Posterior vena cava (tissue), 2 donors: ENCODE results near the gene C2CD5. TPM values are rescaled to one million over a fixed set of nuclear protein-coding genes. Genes with fewer than 3 reads are reported as not detected.

Experiments
- DNase-seq: peaks from one replicate; pipeline ENCODE4 v3.0.0-alpha.2; 2020; ENCODE audit warnings: low spot score
- intact Hi-C, 2 donors: fragments of 100-400 bp; cut with DNase I; formaldehyde crosslinking; loops; one replicate each; pipeline versions ENCODE4 v1.14.1 to v1.14.2; 2022 to 2023
- total RNA-seq, 2 donors: library from RNA; stranded (reverse); fragmentation: NEBNext Ultra II Directional; extraction: Animal tissue kit (Norgen Biotek cat#: 25700); gene quantifications; one replicate each; pipeline ENCODE4 v1.2.1, GENCODE V29; 2021
- donor health status: DM: yes; HTN: yes; CAD: no.
- donor health status: DM: yes; HTN: yes; CAD: no.

Gene C2CD5
- total RNA-seq, 2 donors from 2014 or later = 31.0 to 34.7 TPM

DNA sequence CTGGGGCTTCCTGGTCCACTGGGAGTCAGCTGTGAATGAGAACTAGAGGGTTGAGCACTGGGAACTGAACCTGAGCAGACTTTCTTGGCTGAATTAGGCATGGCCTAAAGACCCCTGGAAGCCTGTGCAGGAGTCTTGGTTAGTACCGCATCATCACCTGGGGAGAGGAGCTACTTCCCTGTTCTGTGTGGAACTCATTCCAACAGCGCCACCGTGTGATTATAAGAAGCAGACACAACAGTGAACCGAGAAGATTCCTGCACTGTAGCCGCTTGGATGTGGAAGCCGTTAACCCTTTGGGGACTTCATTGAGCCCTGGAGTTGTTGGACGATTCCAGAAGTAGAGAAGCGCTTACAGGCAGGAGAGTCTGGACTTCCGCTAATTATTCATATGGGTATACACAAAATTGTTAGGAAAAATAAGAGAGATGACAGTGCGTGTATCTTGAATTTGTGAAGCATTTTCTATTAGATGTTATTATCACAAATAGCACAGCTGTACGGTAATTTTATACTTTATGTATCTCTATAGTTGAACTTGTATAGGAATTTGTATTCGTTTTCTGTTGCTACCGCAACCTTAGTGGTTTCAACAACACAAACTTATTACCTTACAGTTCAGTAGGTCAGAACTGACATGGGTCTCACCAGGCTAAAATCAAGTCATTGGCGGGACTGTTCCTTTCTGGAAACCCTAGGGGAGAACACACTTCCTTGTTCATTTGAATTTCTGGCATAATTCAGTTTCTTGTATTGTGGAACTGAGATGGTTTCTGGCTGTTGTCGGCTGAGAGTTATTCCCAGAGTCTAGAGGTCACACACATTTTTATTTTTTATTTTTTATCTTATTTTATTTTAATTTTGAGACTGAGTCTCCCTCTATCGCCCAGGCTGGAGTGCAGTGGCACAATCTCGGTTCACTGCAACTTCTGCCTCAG lies 100.7 kb downstream of the C2CD5 start:
- intact Hi-C loops = loop anchor here (5.0 to 10.0 kb wide), 3 partner anchors 106 to 361 kb away; no protein-coding TSS in a partner anchor
- DNase-seq = peak; percentile 66

DNA sequence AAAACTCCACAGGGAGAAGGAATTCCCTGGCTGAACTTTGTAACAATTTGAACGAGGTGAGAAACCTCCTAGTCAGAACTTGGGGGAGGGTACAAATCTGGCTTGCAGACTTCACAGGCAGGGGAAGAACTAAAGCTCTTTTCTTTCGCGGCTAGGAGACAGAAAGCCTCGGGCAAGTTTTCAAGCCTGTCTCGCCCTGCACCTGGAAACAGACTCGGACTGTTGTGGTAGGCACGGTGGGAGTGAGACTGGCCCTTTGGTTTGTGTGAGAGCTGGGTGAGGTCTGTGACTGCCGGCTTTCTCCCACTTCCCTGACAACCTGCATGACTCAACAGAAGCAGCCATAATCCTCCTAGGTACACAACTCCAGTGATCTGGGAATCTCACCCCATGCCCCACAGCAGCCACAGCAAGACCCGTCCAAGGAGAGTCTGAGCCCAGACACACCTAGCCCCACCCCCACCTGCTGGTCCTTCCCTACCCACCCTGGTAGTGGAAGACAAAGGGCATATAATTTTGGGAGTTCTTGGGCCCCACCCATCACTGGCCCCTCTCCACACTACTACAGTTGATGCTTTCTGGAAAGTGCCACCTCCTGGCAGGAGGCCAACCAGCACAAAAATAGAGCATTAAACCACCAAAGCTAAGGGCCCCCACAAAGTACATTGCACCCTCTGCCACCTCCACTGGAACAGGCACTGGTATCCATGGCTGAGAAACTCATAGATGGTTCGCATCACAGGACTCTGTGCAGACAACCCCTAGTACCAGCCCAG lies 107.1 kb downstream of the C2CD5 start:
- peak; percentile 59 for DNase-seq
- intact Hi-C loops = no loop called here

DNA sequence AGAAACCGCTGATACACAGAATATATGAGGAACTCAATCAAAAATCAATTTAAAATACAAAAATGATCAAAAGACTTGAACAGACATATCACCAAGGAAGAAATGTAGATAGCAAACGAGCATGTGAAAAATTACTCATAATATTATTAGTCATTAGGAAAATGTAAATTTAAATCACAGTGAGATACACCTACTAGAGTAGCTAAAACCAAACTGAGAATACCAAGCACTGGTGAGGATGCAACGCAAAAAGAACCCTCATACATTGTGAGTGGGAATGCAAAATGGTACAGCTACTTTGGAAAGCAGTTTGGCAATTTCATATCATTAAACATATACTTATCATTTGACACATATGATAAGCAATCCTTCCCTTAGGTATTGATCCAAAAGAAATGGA lies 108.8 kb downstream of the C2CD5 start:
- DNase-seq = no peak
- intact Hi-C loops = no loop called here

DNA sequence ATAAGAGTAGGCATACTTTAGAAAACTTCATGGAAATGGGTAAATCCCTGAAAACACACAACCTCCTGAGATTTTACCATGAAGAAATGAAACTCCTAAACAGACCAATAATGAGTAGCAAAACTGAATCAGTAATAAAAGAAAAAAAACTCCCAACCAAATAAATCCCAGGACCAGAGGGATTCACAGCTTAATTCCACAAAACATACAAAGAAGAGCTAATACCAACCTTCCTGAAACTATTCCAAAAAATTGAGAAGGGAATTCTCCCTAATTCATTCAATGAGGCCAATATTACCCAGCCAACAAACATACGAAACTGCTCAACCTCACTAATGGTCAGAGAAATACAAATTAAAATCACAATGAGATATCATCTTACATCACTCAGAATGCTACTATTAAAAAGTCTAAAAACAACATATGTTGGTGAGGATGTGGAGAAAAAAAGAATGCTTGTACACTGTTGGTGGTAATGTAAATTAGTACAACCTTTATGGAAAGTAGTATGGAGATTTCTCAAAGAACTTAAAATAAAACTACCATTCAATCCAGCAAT lies 112.6 kb downstream of the C2CD5 start:
- no peak for DNase-seq
- intact Hi-C loops = no loop called here

DNA sequence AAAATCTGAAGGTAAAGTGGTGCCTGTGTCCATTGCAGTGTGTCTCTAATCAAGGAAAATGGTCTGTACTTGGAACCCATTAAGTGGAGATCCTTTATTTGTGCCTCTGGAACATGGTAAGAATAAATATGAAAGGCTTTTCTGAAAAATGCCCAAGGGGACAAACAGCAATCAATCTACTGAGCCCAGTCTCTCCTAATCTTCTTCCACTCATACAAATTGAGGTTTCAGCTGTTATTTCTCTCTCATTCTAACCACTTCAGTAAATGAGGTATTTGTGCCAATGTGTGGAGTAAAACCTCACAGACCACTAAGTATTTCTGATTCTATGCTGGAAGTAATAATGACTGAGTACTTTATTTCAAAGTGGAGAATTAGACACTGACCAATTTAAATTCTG lies 127.5 kb downstream of the C2CD5 start:
- DNase-seq = no peak

DNA sequence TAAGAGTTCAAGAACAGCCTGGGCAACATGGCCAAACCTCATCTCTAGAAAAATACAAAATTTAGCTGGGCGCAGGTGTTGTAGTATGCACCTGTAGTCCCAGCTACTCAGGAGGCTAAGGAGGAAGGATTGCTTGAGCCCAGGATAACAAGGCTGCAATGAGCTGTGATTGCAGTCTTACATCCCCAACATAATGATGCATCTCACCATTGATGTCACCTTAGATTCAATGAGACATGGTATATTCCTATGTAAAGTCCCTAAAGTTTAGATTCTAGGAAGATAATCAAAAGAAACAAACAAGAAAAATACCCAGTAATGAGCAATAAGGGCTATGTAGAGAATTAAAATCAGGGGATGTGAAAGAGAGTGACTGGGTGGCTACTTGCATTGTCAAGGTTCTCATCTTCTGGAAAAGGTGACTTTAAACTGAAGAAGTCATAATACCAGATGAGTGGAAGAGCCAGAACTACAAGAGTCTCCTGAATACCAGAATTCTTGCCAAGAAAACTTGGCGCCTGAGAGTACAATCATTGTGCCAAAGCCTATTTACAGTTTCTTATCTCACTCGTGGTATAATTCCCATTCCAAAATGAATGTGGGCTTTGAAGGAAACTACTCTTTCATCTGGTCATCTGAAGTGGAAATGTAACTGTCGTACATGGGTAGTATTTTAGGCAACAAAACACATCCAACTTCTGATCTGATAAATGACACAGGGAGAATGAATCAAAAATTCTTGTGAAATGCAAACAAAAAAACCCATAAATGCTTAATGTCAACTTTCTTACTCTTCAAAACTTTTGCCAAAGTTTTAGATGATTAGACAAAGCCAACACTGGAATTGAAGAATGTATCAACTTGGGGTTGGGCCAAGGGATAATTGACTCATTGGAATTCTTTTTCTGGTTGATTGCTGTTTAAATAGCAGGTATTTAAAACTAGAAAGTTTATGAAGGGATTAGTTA lies 128.7 kb downstream of the C2CD5 start:
- intact Hi-C loops = no loop called here
- DNase-seq = no peak

More for the DNA sequence above, 127.5 kb downstream of the C2CD5 start:
- intact Hi-C loops = no loop called here

DNA sequence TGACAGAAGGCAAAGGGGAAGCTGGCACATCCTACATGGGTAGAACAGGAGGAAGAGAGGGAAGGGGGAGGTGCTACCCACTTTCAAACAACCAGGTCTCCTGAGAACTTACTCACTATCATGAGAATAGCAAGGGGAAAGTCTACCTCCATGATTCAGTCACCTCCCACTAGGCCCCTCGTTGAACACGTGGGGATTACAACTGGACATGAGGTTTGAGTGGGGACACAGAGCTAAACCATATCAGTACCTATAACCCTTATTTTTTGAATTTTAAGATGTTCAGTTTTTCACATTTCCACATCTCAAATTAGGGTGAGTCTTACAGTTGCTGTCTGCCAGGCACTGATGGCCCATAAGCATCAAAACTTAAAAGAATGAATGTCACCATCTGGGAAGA lies 129.6 kb downstream of the C2CD5 start:
- DNase-seq = no peak
- intact Hi-C loops = no loop called here

DNA sequence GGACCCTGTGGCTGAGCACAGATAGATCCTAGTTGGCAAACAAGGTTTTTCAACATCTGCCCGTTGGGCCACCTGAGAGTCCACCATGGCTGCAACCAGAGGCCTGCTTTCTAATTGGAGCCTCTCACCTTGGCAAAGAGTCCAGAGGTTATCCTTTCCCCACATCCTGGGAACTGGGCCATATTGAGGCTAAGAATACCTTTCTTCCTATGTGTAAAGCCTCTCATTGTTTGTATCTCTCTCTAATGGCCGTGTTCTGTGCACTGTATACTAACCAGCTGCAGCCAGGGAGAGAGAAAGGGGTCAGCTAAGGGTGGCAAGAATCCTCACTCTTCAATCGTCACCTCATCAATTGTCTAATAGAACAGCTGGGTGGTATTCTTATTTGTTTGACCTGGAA lies 130.8 kb downstream of the C2CD5 start:
- intact Hi-C loops = no loop called here

DNA sequence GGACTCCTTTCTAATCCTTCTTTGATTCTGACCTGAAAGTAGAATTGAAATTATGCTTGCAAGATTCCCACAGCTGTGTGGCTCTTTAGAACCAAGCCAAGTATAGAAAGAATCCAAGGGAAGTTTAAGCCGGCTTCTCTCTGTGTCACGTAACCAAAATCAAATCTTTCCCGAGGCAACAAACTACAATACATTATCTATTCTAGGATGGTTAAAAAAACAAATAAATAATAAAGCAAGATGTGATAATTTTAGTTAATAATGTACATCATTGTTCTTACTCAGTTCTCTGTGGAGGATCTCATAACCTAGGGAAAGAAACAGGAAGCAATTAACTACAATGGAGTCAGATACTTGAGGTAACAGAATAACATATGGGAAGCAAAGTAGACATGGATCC lies 131.8 kb downstream of the C2CD5 start:
- no peak for DNase-seq

More for the DNA sequence above, 130.8 kb downstream of the C2CD5 start:
- DNase-seq = no peak

DNA sequence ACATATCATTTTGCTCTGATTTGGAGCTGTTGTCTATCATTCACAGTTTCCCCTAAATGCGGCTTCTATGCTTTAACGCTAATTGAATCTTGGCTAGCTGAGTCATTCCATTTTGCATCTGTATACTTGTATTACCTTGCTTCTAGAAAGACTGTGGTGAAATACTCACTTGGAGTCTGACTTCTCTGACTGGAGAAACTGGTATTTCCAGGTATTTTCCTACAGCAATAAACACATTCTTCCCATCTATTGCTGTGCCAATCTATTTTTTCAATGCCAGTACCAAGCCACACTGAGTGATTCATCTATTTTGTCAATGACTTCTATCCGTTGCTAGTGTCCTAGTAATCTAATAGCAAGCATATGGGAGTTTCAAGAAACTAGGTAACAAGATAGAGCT lies 133.9 kb downstream of the C2CD5 start:
- no peak for DNase-seq
- intact Hi-C loops = no loop called here

More for the DNA sequence above, 131.8 kb downstream of the C2CD5 start:
- intact Hi-C loops = no loop called here

DNA sequence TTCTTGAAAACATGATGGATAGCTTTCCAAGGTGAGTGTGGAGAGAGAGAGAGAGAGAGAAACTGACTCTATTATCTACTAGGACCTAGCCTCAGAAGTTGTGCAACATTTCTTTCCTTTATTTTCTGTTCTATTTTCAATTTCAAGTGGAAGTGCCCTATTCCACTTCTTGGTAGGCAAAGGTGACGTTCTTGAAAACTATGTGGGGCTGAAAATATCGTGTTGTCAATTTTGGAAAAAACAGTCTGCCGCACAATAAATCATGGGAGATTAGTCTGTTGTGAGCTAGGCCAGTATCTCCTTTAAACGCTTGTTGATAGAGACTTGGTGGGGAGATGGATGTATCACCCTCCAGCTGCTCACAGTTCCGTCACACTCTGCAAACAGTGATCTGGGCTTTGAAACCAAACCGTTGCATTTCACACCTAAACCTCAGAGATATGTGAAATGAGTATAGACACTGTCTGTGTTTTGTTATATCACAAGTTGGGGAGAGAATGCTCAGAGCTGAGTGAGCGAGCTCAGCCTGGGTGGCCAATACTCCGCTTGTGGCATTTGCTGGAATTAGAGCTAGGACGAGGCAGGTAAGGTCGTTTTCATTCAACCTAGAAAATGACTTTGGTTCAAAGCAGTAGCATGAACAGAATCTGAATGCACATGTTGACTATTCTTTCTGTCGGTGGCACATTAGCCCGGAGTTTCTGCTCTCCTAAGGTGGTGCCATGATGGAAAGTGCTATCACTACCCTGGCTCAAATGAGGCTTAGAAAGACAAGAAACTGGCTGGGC lies 134.8 kb downstream of the C2CD5 start:
- DNase-seq = no peak
- intact Hi-C loops = no loop called here

DNA sequence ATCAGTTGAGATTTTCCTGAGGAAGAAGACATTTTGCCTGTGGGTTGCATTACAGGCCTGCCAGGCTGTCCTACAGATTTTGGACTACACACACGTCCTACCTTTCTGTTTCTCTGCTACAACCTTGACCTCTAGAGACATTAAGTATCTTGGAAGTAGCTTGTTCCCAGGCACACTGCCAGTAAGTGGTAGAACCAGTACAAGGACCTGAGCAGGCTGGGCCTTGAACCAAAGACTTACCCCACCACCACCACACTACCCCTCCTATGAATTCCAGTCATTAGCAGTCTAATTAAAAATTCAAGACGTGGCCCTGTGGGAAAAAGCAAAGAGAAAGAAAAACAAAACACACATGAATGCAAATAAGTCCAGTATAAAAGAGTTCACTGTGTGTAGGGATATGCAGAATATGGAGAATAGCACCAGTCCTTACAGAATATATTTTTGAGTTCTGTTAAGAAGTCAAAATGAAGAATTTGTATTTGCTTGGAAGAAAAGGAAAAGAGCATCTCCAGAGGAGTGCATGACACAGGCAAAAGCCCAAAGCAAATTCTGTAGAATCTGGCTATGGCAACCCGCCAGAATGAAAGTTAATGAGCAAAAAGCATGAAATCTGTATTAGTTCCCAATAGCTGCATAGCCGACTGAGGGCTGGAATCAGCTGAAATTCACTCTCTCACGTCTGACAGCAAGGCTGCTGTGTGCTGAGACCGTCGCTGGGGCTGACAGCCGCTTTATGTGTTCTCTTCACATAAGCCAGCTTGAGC lies 135.5 kb downstream of the C2CD5 start:
- intact Hi-C loops = no loop called here
- no peak for DNase-seq

DNA sequence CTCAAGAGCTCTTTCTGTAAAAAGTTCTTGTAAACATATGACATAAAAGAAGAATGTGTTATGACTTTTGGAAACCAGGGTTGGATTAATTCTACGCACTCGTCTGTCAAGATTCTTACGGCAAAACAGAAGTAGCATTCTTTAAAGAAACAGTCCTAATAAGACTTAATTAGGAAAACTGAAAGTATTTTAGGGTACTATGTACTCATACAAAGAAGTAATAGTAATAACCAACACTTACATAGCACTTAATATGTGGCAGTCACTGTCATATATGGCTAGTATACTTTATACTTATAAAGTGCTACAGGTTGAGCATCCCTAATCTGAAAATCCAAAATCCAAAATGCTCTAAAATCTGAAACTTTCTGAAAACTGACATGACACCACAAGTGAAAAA lies 136.9 kb downstream of the C2CD5 start:
- no peak for DNase-seq
- intact Hi-C loops = no loop called here

DNA sequence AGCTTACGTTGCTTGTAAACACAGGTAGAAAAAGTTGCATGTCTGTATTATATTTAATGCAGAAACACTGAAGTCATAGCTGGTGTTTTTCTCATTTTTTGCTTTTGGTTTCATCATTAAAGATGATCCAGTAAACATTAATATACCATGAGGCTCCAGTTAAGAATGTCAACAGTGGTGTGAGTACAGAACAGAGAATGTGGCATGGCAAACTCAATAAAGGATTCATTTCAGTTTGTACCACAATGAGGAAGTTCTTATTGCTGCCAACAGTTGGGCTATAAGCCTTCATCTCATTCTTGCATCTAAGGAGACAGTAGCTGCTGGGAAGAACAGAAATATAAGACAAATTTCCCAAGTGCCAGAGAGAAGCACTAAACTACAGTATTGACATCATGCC lies 137.7 kb downstream of the C2CD5 start:
- intact Hi-C loops = no loop called here
- DNase-seq = no peak

DNA sequence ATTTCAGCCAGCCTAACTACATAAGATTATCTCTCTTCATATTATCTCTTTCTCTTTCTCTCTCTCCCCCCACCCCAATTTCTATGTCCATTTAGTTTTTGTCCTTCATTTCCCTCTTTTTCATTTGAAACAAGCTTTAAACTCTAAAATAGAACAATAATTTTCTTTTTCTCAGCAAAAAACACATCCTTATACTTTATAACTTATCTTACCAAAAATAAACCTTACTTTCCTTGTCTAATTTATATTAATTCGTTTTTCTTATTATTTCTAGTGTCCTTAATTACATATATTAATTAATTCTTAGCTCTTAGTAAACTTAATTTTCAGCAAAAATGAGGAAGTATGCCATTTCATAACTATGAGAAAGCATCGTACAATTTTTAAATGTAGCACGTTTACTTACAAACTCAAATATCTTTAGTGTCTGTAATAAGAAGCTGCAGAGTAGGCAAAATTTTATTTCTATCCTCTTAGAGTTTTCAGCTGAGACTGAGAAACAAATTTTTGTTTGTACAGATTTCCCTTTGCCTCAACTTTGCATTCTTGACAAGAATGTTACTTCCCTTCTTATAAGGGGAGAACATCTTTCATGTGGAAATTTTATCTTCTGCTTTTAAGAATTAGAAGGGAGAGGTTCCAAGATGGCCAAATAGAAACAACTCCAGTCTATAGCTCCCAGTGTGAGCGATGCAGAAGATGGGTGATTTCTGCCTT lies 144.7 kb downstream of the C2CD5 start:
- DNase-seq = no peak
- intact Hi-C loops = no loop called here
